ENCODE measurements around the gene GAS6. TPM values are rescaled to one million over a fixed set of nuclear protein-coding genes. Genes with fewer than 3 reads are reported as not detected.

Gene GAS6
- total and polyA plus RNA-seq, 2 donors (not counting 3 experiments of a cell fraction or from before 2014, with no cell fraction given): 69.2 to 109 TPM

GRCh38 chr13:113897966-113898365, 34.1 kb upstream of the GAS6 start:
- H3K9me1 ChIP-seq (replicated peaks; ENCODE audit: control insufficient read depth, extremely low read depth, insufficient read depth, low read length): no peaks in the 10 kb centered on the region
- FAIRE-seq (no peak), DNase-seq (ENCODE audit: low read depth, low spot score) (no peak)
- peak overlapping the region; percentile 86 for H3K27ac ChIP-seq (ENCODE audit: insufficient read depth, low read depth, low read length)
- H3K36me3 ChIP-seq (ENCODE audit: control insufficient read depth in 2 of 2, extremely low read depth in 1 of 2, insufficient read depth in 2 of 2, low read length in 2 of 2): no peaks in the 10 kb centered on the region
- ChIA-PET CTCF (no interaction called here), POLR2A (no interaction called here)
- no TSS peak for BruUV-seq (replicated peaks)
- H3K27me3 ChIP-seq (ENCODE audit: control insufficient read depth in 2 of 2, insufficient read depth in 2 of 2, low read length in 2 of 2): no peaks in the 10 kb centered on the region
- no peak overlapping the region for H3K4me2 ChIP-seq (ENCODE audit: insufficient read depth, low read length)
- H3K9me3 ChIP-seq (replicated peaks; ENCODE audit: control insufficient read depth, insufficient read depth, low read length): no peaks in the 10 kb centered on the region
- dilution Hi-C loops (cut with MboI; ENCODE audit: extremely low pct_ligation_motif_present, low sequenced_read_pairs): no loop called here
- intact Hi-C loops (cut with micrococcal nuclease): loop anchor here (2.0 kb wide), 2 partner anchors 61 to 81 kb away; no protein-coding TSS in a partner anchor
- H4K20me1 ChIP-seq (replicated peaks; ENCODE audit: control insufficient read depth, extremely low read depth, insufficient read depth, low read length): no peaks in the 10 kb centered on the region
- TF ChIP-seq CTCF (IDR thresholded peaks at IDR 0.05; ENCODE audit: extremely low read depth in 1 of 2, insufficient read depth in 1 of 2, low read depth in 1 of 2, low read length in 2 of 2) (no peak), GATA2 (IDR thresholded peaks at IDR 0.05; ENCODE audit: insufficient read depth, insufficient read length, low read depth, low read length) (no peak), FOS (IDR thresholded peaks at IDR 0.05; ENCODE audit: borderline replicate concordance, insufficient read depth, low read length) (no peak), EZH2 (IDR thresholded peaks at IDR 0.05; ENCODE audit: borderline replicate concordance, low read depth, low read length, severe bottlenecking) (no peak), POLR2A (IDR thresholded peaks at IDR 0.05; ENCODE audit: low read depth, low read length) (no peak), MAX (IDR thresholded peaks at IDR 0.05; ENCODE audit: insufficient read depth, insufficient read length) (no peak), POLR2AphosphoS5 (IDR thresholded peaks at IDR 0.05; ENCODE audit: insufficient read depth, low read depth, low read length) (no peak), MYC (IDR thresholded peaks at IDR 0.05; ENCODE audit: low read depth, low read length) (no peak), JUN (IDR thresholded peaks at IDR 0.05; ENCODE audit: borderline replicate concordance, insufficient read depth, insufficient read length, low read depth) (no peak)
- no peak overlapping the region for H3K9ac ChIP-seq (replicated peaks; ENCODE audit: extremely low read depth, insufficient read depth, low read length)
- no peak overlapping the region for H2AFZ ChIP-seq (ENCODE audit: low read depth, low read length)
- H3K79me2 ChIP-seq (ENCODE audit: control insufficient read depth, insufficient read depth, low read length): no peaks in the 10 kb centered on the region
- H3K4me3 ChIP-seq (replicated peaks in 1 of 3; ENCODE audit: insufficient read depth in 1 of 3, low read depth in 1 of 3, low read length in 3 of 3): no peak overlapping the region
- H3K4me1 ChIP-seq (ENCODE audit: control insufficient read depth, extremely low read depth, insufficient read depth, low read length): peaks cover 22% of the 10 kb centered on the region

All from endothelial cell of umbilical vein (primary cell).